Right atrium auricular region (tissue), 2 donors: ENCODE results near the gene UBIAD1. TPM values are rescaled to one million over a fixed set of nuclear protein-coding genes. Genes with fewer than 3 reads are reported as not detected.
"Not testable (repeated sequence)": the region's sequence is repeated elsewhere in the genome, so short reads cannot be mapped to it uniquely, and the experiment has no call there.

ENCODE experiments used
- DNase-seq: peaks from one replicate; pipeline ENCODE4 v3.0.0-alpha.2; 2019; ENCODE audit warnings: low spot score
- H3K27ac ChIP-seq, 2 donors: fragments of 200-600 bp; sonication (generic); 1 replicate in 1 of 2; 2 replicates in 1 of 2; pipeline ENCODE4 v1.5.1; 2016 to 2019
- H3K27me3 ChIP-seq, 2 donors: fragments of 200-600 bp; sonication (generic); one replicate each; pipeline versions ENCODE4 v1.5.1 to v1.6.0; 2017 to 2019
- H3K36me3 ChIP-seq: fragments of 200-600 bp; sonication (generic); one replicate; pipeline ENCODE4 v1.5.1; 2016
- H3K4me1 ChIP-seq, 2 donors: fragments of 200-600 bp; sonication (generic); one replicate each; pipeline versions ENCODE4 v1.5.1 to v1.6.0; 2017 to 2019
- H3K4me3 ChIP-seq, 2 donors: fragments of 200-600 bp; sonication (generic); 1 replicate in 1 of 2; 2 replicates in 1 of 2; pipeline ENCODE4 v1.5.1; 2017 to 2019; ENCODE audit warnings: mild to moderate bottlenecking in 1 of 2, moderate library complexity in 1 of 2
- H3K9me3 ChIP-seq, 2 donors: fragments of 200-600 bp; sonication (generic); one replicate each; pipeline ENCODE4 v1.5.1; 2019
- CTCF ChIP-seq, 2 donors: fragments of 200-600 bp; sonication (generic); IDR thresholded peaks; one replicate each; pipeline ENCODE4 v1.5.1; 2019; ENCODE audit warnings: antibody characterized with exemption in 2 of 2
- total RNA-seq, 2 donors: library from RNA; depleted of rRNA; stranded (reverse); fragments of >200 nt; gene quantifications; one replicate each; pipeline ENCODE4 v1.1.0, GENCODE V29; 2016

UBIAD1 gene
- total RNA-seq, 2 donors from 2014 or later = 12.0 to 13.9 TPM

DNA sequence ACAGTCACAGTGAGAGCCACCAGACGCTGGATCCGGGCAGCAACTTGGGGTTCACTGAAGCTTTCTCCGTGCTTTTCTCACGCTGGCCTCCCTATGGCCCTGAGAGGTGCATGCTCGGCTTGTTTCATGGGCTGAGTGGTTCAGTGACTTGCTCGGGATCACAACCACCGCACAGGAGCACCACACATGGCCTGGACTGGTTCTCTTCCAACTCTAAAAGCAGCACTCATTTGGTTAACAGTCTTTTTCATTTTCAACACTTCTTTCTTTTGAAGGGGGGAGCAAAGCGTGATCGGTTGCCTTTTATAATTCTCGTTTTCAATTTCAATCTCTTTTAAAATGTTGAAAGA, 26.2 kb downstream of the UBIAD1 start:
- Histone ChIP-seq H3K9me3 (no peaks in the 10 kb centered on the region), H3K27me3 (no peaks in the 10 kb centered on the region), H3K36me3 (no peaks in the 10 kb centered on the region), H3K4me1 (no peaks in the 10 kb centered on the region), H3K4me3 (no peak overlapping the region), H3K27ac (no peak overlapping the region)
- TF ChIP-seq CTCF (IDR thresholded peaks at IDR 0.05) = no peak
- no peak for DNase-seq

DNA sequence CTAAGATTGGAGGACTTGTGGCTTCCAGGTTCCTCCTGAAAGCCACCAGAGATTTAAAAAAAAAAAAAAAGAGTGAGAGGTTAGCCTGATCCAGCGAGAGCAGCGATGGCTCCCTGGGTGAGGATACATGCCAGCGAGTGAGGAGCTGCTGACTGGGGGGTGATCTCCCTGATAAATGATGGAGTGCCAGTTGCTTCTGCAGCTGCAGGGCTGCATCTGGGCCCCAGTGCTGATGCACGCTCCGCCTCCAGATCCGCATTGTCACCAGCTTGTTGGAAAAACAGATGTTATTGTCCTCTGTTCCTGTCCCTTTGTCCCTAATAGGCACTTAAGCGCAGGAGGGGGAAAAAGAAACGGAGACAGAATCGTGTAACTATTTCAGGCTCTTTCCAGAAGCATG, 28.6 kb downstream of the UBIAD1 start:
- H3K36me3 ChIP-seq = no peaks in the 10 kb centered on the region

DNA sequence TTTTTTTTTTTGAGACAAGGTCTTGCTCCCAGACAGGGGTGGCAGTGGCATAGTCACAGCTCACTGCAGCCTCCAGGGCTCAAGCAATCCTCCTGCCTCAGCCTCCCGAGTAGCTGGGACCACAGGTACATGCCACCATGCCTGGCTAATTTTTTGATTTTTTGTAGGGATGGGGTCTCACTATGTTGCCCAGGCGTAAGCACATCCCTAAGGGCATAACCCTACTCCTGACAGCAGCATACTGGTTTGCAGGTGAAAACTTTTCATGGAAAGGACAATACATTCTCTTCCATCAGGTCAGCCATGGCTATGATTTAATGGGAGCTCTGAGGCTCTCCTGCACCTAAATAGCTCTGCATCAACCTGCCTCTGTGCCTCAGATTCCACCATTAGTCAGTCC, 29.4 kb downstream of the UBIAD1 start:
- no peaks in the 10 kb centered on the region for H3K4me1 ChIP-seq
- H3K4me3 ChIP-seq = no peak overlapping the region
- no peaks in the 10 kb centered on the region for H3K9me3 ChIP-seq
- TF ChIP-seq CTCF (IDR thresholded peaks at IDR 0.05) = no peak
- H3K36me3 ChIP-seq = no peaks in the 10 kb centered on the region
- H3K27me3 ChIP-seq = no peaks in the 10 kb centered on the region
- H3K27ac ChIP-seq = no peak overlapping the region
- DNase-seq = no peak

More for the DNA sequence above, 28.6 kb downstream of the UBIAD1 start:
- no peak for DNase-seq
- Histone ChIP-seq H3K27me3 (no peaks in the 10 kb centered on the region), H3K27ac (no peak overlapping the region), H3K4me3 (no peak overlapping the region), H3K9me3 (no peaks in the 10 kb centered on the region), H3K4me1 (no peaks in the 10 kb centered on the region)
- TF ChIP-seq CTCF (IDR thresholded peaks at IDR 0.05) = no peak

- H3K27ac ChIP-seq, H3K9me3 ChIP-seq, H3K4me1 ChIP-seq, H3K27me3 ChIP-seq, DNase-seq, H3K4me3 ChIP-seq, H3K36me3 ChIP-seq: not testable (repeated sequence)
Measured at GRCh38 chr1:11305516-11305915, 32.5 kb downstream of the UBIAD1 start.

- Histone ChIP-seq H3K27me3 (no peaks in the 10 kb centered on the region), H3K9me3 (no peaks in the 10 kb centered on the region), H3K4me3 (no peak overlapping the region), H3K4me1 (no peaks in the 10 kb centered on the region), H3K27ac (no peak overlapping the region), H3K36me3 (no peaks in the 10 kb centered on the region)
- no peak for TF ChIP-seq CTCF (IDR thresholded peaks at IDR 0.05)
- DNase-seq = no peak
Measured at GRCh38 chr1:11307852-11308251, 34.9 kb downstream of the UBIAD1 start.

- no peak overlapping the region for H3K27ac ChIP-seq
- no peaks in the 10 kb centered on the region for H3K4me1 ChIP-seq
Measured at GRCh38 chr1:11308699-11309224, 35.8 kb downstream of the UBIAD1 start.

More at GRCh38 chr1:11308699-11309224, 35.8 kb downstream of the UBIAD1 start:
- H3K9me3 ChIP-seq = no peaks in the 10 kb centered on the region
- no peak for DNase-seq
- H3K4me3 ChIP-seq = no peak overlapping the region
- no peaks in the 10 kb centered on the region for H3K36me3 ChIP-seq
- H3K27me3 ChIP-seq = no peaks in the 10 kb centered on the region
- no peak for TF ChIP-seq CTCF (IDR thresholded peaks at IDR 0.05)
